B cell (primary cell): ENCODE measurements around the gene ANKAR. TPM values are rescaled to one million over a fixed set of nuclear protein-coding genes. Genes with fewer than 3 reads are reported as not detected.
"Not testable (repeated sequence)": the region's sequence is repeated elsewhere in the genome, so short reads cannot be mapped to it uniquely, and the experiment has no call there.

Experiments used
- ATAC-seq: fragments of 200-7000 bp; cut with Tn5 transposase; one replicate; pipeline ENCODE4 v1.10.0; 2021; ENCODE audit warnings: low read depth, mild to moderate bottlenecking, moderate number of reproducible peaks, moderate library complexity
- CTCF ChIA-PET: fragments of 350-600 bp; sonication (Branson Sonifier 250); formaldehyde crosslinking; loops from one replicate; lab custom pipeline; 2021; ENCODE audit warnings: antibody characterized with exemption, inconsistent platforms; lab: Charles Lee
- POLR2A ChIA-PET: fragments of 350-600 bp; sonication (Branson Sonifier 250); formaldehyde crosslinking; loops from one replicate; lab custom pipeline; 2021; ENCODE audit warnings: antibody characterized with exemption; lab: Charles Lee
- DNase-seq: peaks from one replicate; pipeline ENCODE4 v3.0.0; 2013
- H2AFZ ChIP-seq: 2 replicates; pipeline ENCODE4 v1.6.1; 2012; ENCODE audit warnings: mild to moderate bottlenecking, low read depth, low read length; ENCODE audit not compliant: insufficient read depth, poor library complexity, severe bottlenecking
- H3K27ac ChIP-seq, 2 donors: 1 replicate in 1 of 2; 2 replicates in 1 of 2; pipeline ENCODE4 v1.5.1; 2012 to 2013; ENCODE audit warnings: low read length in 2 of 2, mild to moderate bottlenecking in 2 of 2, moderate library complexity in 1 of 2
- H3K27me3 ChIP-seq, 4 experiments: fragments of 200-600 bp in 1 of 4; sonication (generic) in 1 of 4; replicated peaks in 1 of 4; 1 replicate in 2 of 4; 2 replicates in 2 of 4; pipeline versions ENCODE4 v1.6.1 to v1.7.0; 2013 to 2016; ENCODE audit warnings: low read length in 3 of 4, mild to moderate bottlenecking in 2 of 4, mixed read lengths in 1 of 4, moderate library complexity in 1 of 4; ENCODE audit not compliant: insufficient read depth in 4 of 4, control insufficient read depth in 3 of 4; ENCODE audit errors: control extremely low read depth in 1 of 4
- H3K36me3 ChIP-seq, 2 experiments: replicated peaks in 1 of 2; 1 replicate in 1 of 2; 2 replicates in 1 of 2; pipeline versions ENCODE4 v1.6.1 to v1.7.1; 2013; ENCODE audit warnings: low read length in 1 of 2; ENCODE audit not compliant: insufficient read depth in 2 of 2, control insufficient read depth in 1 of 2; ENCODE audit errors: control extremely low read depth in 1 of 2, extremely low read depth in 1 of 2
- H3K4me1 ChIP-seq, 2 donors: fragments of 200-600 bp in 1 of 2; sonication (generic) in 1 of 2; 1 replicate in 1 of 2; 2 replicates in 1 of 2; pipeline versions ENCODE4 v1.5.1 to v1.6.1; 2013 to 2017; ENCODE audit warnings: low read length in 2 of 2; ENCODE audit not compliant: control insufficient read depth in 2 of 2, insufficient read depth in 2 of 2
- H3K4me2 ChIP-seq: replicated peaks from 2 replicates; pipeline ENCODE3; 2012; ENCODE audit warnings: mild to moderate bottlenecking, low read depth, low read length; ENCODE audit not compliant: poor library complexity, severe bottlenecking
- H3K4me3 ChIP-seq, 5 experiments: fragments of 200-600 bp in 1 of 5; sonication (generic) in 1 of 5; 1 replicate in 3 of 5; 2 replicates in 2 of 5; pipeline versions ENCODE4 v1.5.1 to v1.7.0; 2011 to 2016; ENCODE audit warnings: low read length in 4 of 5, mild to moderate bottlenecking in 4 of 5, low read depth in 2 of 5, control low read depth in 1 of 5, moderate library complexity in 1 of 5; ENCODE audit not compliant: insufficient read depth in 1 of 5; ENCODE audit errors: control extremely low read depth in 1 of 5, extremely low read depth in 1 of 5
- H3K79me2 ChIP-seq: fragments of 200-600 bp; sonication (generic); one replicate; pipeline ENCODE4 v1.6.0; 2016; ENCODE audit warnings: low read length; ENCODE audit not compliant: control insufficient read depth, insufficient read depth
- H3K9ac ChIP-seq: fragments of 200-600 bp; sonication (generic); 2 replicates; pipeline ENCODE4 v1.6.1; 2017; ENCODE audit warnings: mild to moderate bottlenecking, low read length, moderate library complexity
- H3K9me3 ChIP-seq, 3 donors: one replicate each; pipeline versions ENCODE4 v1.6.1 to v1.7.1; 2013; ENCODE audit warnings: low read length in 2 of 3; ENCODE audit not compliant: control insufficient read depth in 2 of 3, insufficient read depth in 1 of 3; ENCODE audit errors: control extremely low read depth in 1 of 3
- H4K20me1 ChIP-seq: 2 replicates; pipeline ENCODE4 v1.6.0; 2012; ENCODE audit warnings: mild to moderate bottlenecking, low read length; ENCODE audit not compliant: insufficient read depth, control insufficient read depth, poor library complexity, severe bottlenecking
- H3K27ac Mint-ChIP-seq: one replicate; pipeline ENCODE4 v1.8.0; 2021; ENCODE audit warnings: mixed read lengths
- H3K27me3 Mint-ChIP-seq: one replicate; pipeline ENCODE4 v1.8.0; 2021; ENCODE audit warnings: mixed read lengths
- H3K4me1 Mint-ChIP-seq: one replicate; pipeline ENCODE4 v1.8.0; 2021; ENCODE audit warnings: mixed read lengths
- H3K4me3 Mint-ChIP-seq: one replicate; pipeline ENCODE4 v1.8.0; 2021; ENCODE audit warnings: mixed read lengths
- H3K9me3 Mint-ChIP-seq: one replicate; pipeline ENCODE4 v1.8.0; 2022; ENCODE audit warnings: mixed read lengths; ENCODE audit not compliant: insufficient read depth
- CTCF ChIP-seq: fragments of 200-600 bp; IDR thresholded peaks from one replicate; pipeline ENCODE4 v1.8.0; 2022; ENCODE audit warnings: antibody characterized with exemption, mild to moderate bottlenecking
- EZH2 ChIP-seq: IDR thresholded peaks from 2 replicates; pipeline ENCODE4 v1.6.1; 2012; ENCODE audit warnings: borderline replicate concordance, low read depth, mild to moderate bottlenecking, moderate library complexity, low read length; ENCODE audit not compliant: insufficient read depth, poor library complexity, severe bottlenecking
- WGBS: methylation state at CpG from one replicate; pipeline ENCODE4 v1.1.5; 2013; ENCODE audit warnings: missing lambda C conversion rate; ENCODE audit not compliant: insufficient coverage; 5-methylcytosine and 5-hydroxymethylcytosine counted together
- intact Hi-C: fragments of 100-400 bp; cut with micrococcal nuclease; formaldehyde crosslinking; loops from one replicate; pipeline ENCODE4 v1.10.0; 2022
- polyA plus RNA-seq: library from polyadenylated mRNA; depleted of rRNA; stranded (reverse); fragments of >200 nt; gene quantifications from 2 replicates; pipeline ENCODE4 v1.2.3, GENCODE V29; 2012
- total RNA-seq, 2 donors: library from RNA; stranded (reverse); fragments of 120-200 nt in 1 of 2; gene quantifications; 1 replicate in 1 of 2; 2 replicates in 1 of 2; pipeline versions ENCODE4 v1.2.3 to v1.2.4, GENCODE V29; 2013 to 2022

ANKAR gene
- total and polyA plus RNA-seq, 2 donors (not counting 1 experiment from before 2014, with no cell fraction given): 11.2 to 24.8 TPM

- H3K9me3 ChIP-seq: no peaks in the 10 kb centered on the region
- DNase-seq: peak; percentile 12
- peaks cover 0 to 4% of the 10 kb centered on the region in 2 experiments for H3K36me3 ChIP-seq
- no peak for ATAC-seq
- no peak overlapping the region for H3K4me3 ChIP-seq
- intact Hi-C loops: no loop called here
- ChIA-PET CTCF (interaction anchor here (1.3 to 3.8 kb wide), 4 partner anchors 41 to 46 kb away, joined by 4 to 62 read pairs (median 7); partner anchors contain the start of gene ASNSD1), POLR2A (no interaction called here)
- H3K4me1 ChIP-seq: peaks cover 0 to 4% of the 10 kb centered on the region in 2 donors
- no peak overlapping the region for H3K27ac Mint-ChIP-seq
- H4K20me1 ChIP-seq: no peaks in the 10 kb centered on the region
- H3K9me3 Mint-ChIP-seq: no peaks in the 10 kb centered on the region
- H3K9ac ChIP-seq: no peak overlapping the region
- TF ChIP-seq EZH2 (no peak), CTCF (no peak)
- no peaks in the 10 kb centered on the region for H3K27me3 ChIP-seq
- H2AFZ ChIP-seq: no peak overlapping the region
- H3K4me2 ChIP-seq: no peak overlapping the region
- no peaks in the 10 kb centered on the region for H3K27me3 Mint-ChIP-seq
- H3K79me2 ChIP-seq: no peaks in the 10 kb centered on the region
- peaks cover 2% of the 10 kb centered on the region for H3K4me1 Mint-ChIP-seq
- H3K27ac ChIP-seq: no peak overlapping the region
- no peak overlapping the region for H3K4me3 Mint-ChIP-seq
Observed at GRCh38 chr2:189702071-189702470, 27.6 kb downstream of the ANKAR start.

GRCh38 chr2:189709501-189710221 is 35.2 kb downstream of the ANKAR start:
- Histone ChIP-seq H3K27me3 (no peaks in the 10 kb centered on the region), H2AFZ (no peak overlapping the region), H3K79me2 (no peaks in the 10 kb centered on the region), H3K9ac (no peak overlapping the region), H3K36me3 (peaks cover 0 to 4% of the 10 kb centered on the region in 2 experiments), H3K9me3 (no peaks in the 10 kb centered on the region), H3K27ac (no peak overlapping the region), H3K4me2 (no peak overlapping the region), H3K4me3 (no peak overlapping the region), H4K20me1 (no peaks in the 10 kb centered on the region), H3K4me1 (no peaks in the 10 kb centered on the region)
- Mint-ChIP-seq H3K4me1 (no peaks in the 10 kb centered on the region), H3K27me3 (no peaks in the 10 kb centered on the region), H3K4me3 (no peak overlapping the region), H3K9me3 (no peaks in the 10 kb centered on the region), H3K27ac (no peak overlapping the region)
- no peak for ATAC-seq
- DNase-seq: no peak
- CTCF ChIA-PET: interaction anchor here (1.2 to 1.7 kb wide), 2 partner anchors 11 to 50 kb away, joined by 3 to 4 read pairs; no protein-coding TSS in a partner anchor
- POLR2A ChIA-PET: no interaction called here
- 100% methylated on average over 1 of the region's 5 CpGs for WGBS
- intact Hi-C loops: no loop called here
- no peak for TF ChIP-seq CTCF
- TF ChIP-seq EZH2: no peak

- ATAC-seq, POLR2A ChIA-PET, H3K27ac Mint-ChIP-seq, H3K9me3 ChIP-seq, H3K27ac ChIP-seq, H3K36me3 ChIP-seq, DNase-seq, H3K79me2 ChIP-seq, H3K4me3 ChIP-seq, H3K27me3 Mint-ChIP-seq, H3K4me2 ChIP-seq, H3K4me1 ChIP-seq, H3K4me3 Mint-ChIP-seq, H3K9ac ChIP-seq, H2AFZ ChIP-seq, H4K20me1 ChIP-seq, H3K4me1 Mint-ChIP-seq, CTCF ChIA-PET, H3K9me3 Mint-ChIP-seq, intact Hi-C loops, H3K27me3 ChIP-seq: not testable (repeated sequence)
- WGBS: no CpG with 5 or more reads among the region's 1 CpG
Observed at GRCh38 chr2:189717593-189717992, 43.1 kb downstream of the ANKAR start.
